B cell (primary cell): Measurements from ENCODE around the gene ERBIN. TPM values are rescaled to one million over a fixed set of nuclear protein-coding genes. Genes with fewer than 3 reads are reported as not detected.

Experiments
- ATAC-seq: fragments of 200-7000 bp; cut with Tn5 transposase; one replicate; pipeline ENCODE4 v1.10.0; 2021; ENCODE audit warnings: low read depth, mild to moderate bottlenecking, moderate number of reproducible peaks, moderate library complexity
- CTCF ChIA-PET: fragments of 350-600 bp; sonication (Branson Sonifier 250); formaldehyde crosslinking; loops from one replicate; lab custom pipeline; 2021; ENCODE audit warnings: antibody characterized with exemption, inconsistent platforms; lab: Charles Lee
- POLR2A ChIA-PET: fragments of 350-600 bp; sonication (Branson Sonifier 250); formaldehyde crosslinking; loops from one replicate; lab custom pipeline; 2021; ENCODE audit warnings: antibody characterized with exemption; lab: Charles Lee
- DNase-seq: peaks from one replicate; pipeline ENCODE4 v3.0.0; 2013
- H2AFZ ChIP-seq: 2 replicates; pipeline ENCODE4 v1.6.1; 2012; ENCODE audit warnings: mild to moderate bottlenecking, low read depth, low read length; ENCODE audit not compliant: insufficient read depth, poor library complexity, severe bottlenecking
- H3K27ac ChIP-seq, 2 donors: 1 replicate in 1 of 2; 2 replicates in 1 of 2; pipeline ENCODE4 v1.5.1; 2012 to 2013; ENCODE audit warnings: low read length in 2 of 2, mild to moderate bottlenecking in 2 of 2, moderate library complexity in 1 of 2
- H3K27me3 ChIP-seq, 4 experiments: fragments of 200-600 bp in 1 of 4; sonication (generic) in 1 of 4; replicated peaks in 1 of 4; 1 replicate in 2 of 4; 2 replicates in 2 of 4; pipeline versions ENCODE4 v1.6.1 to v1.7.0; 2013 to 2016; ENCODE audit warnings: low read length in 3 of 4, mild to moderate bottlenecking in 2 of 4, mixed read lengths in 1 of 4, moderate library complexity in 1 of 4; ENCODE audit not compliant: insufficient read depth in 4 of 4, control insufficient read depth in 3 of 4; ENCODE audit errors: control extremely low read depth in 1 of 4
- H3K36me3 ChIP-seq, 2 experiments: replicated peaks in 1 of 2; 1 replicate in 1 of 2; 2 replicates in 1 of 2; pipeline versions ENCODE4 v1.6.1 to v1.7.1; 2013; ENCODE audit warnings: low read length in 1 of 2; ENCODE audit not compliant: insufficient read depth in 2 of 2, control insufficient read depth in 1 of 2; ENCODE audit errors: control extremely low read depth in 1 of 2, extremely low read depth in 1 of 2
- H3K4me1 ChIP-seq, 2 donors: fragments of 200-600 bp in 1 of 2; sonication (generic) in 1 of 2; 1 replicate in 1 of 2; 2 replicates in 1 of 2; pipeline versions ENCODE4 v1.5.1 to v1.6.1; 2013 to 2017; ENCODE audit warnings: low read length in 2 of 2; ENCODE audit not compliant: control insufficient read depth in 2 of 2, insufficient read depth in 2 of 2
- H3K4me2 ChIP-seq: replicated peaks from 2 replicates; pipeline ENCODE3; 2012; ENCODE audit warnings: mild to moderate bottlenecking, low read depth, low read length; ENCODE audit not compliant: poor library complexity, severe bottlenecking
- H3K4me3 ChIP-seq, 5 experiments: fragments of 200-600 bp in 1 of 5; sonication (generic) in 1 of 5; 1 replicate in 3 of 5; 2 replicates in 2 of 5; pipeline versions ENCODE4 v1.5.1 to v1.7.0; 2011 to 2016; ENCODE audit warnings: low read length in 4 of 5, mild to moderate bottlenecking in 4 of 5, low read depth in 2 of 5, control low read depth in 1 of 5, moderate library complexity in 1 of 5; ENCODE audit not compliant: insufficient read depth in 1 of 5; ENCODE audit errors: control extremely low read depth in 1 of 5, extremely low read depth in 1 of 5
- H3K79me2 ChIP-seq: fragments of 200-600 bp; sonication (generic); one replicate; pipeline ENCODE4 v1.6.0; 2016; ENCODE audit warnings: low read length; ENCODE audit not compliant: control insufficient read depth, insufficient read depth
- H3K9ac ChIP-seq: fragments of 200-600 bp; sonication (generic); 2 replicates; pipeline ENCODE4 v1.6.1; 2017; ENCODE audit warnings: mild to moderate bottlenecking, low read length, moderate library complexity
- H3K9me3 ChIP-seq, 3 donors: one replicate each; pipeline versions ENCODE4 v1.6.1 to v1.7.1; 2013; ENCODE audit warnings: low read length in 2 of 3; ENCODE audit not compliant: control insufficient read depth in 2 of 3, insufficient read depth in 1 of 3; ENCODE audit errors: control extremely low read depth in 1 of 3
- H4K20me1 ChIP-seq: 2 replicates; pipeline ENCODE4 v1.6.0; 2012; ENCODE audit warnings: mild to moderate bottlenecking, low read length; ENCODE audit not compliant: insufficient read depth, control insufficient read depth, poor library complexity, severe bottlenecking
- H3K27ac Mint-ChIP-seq: one replicate; pipeline ENCODE4 v1.8.0; 2021; ENCODE audit warnings: mixed read lengths
- H3K27me3 Mint-ChIP-seq: one replicate; pipeline ENCODE4 v1.8.0; 2021; ENCODE audit warnings: mixed read lengths
- H3K4me1 Mint-ChIP-seq: one replicate; pipeline ENCODE4 v1.8.0; 2021; ENCODE audit warnings: mixed read lengths
- H3K4me3 Mint-ChIP-seq: one replicate; pipeline ENCODE4 v1.8.0; 2021; ENCODE audit warnings: mixed read lengths
- H3K9me3 Mint-ChIP-seq: one replicate; pipeline ENCODE4 v1.8.0; 2022; ENCODE audit warnings: mixed read lengths; ENCODE audit not compliant: insufficient read depth
- EZH2 ChIP-seq: IDR thresholded peaks from 2 replicates; pipeline ENCODE4 v1.6.1; 2012; ENCODE audit warnings: borderline replicate concordance, low read depth, mild to moderate bottlenecking, moderate library complexity, low read length; ENCODE audit not compliant: insufficient read depth, poor library complexity, severe bottlenecking
- WGBS: methylation state at CpG from one replicate; pipeline ENCODE4 v1.1.5; 2013; ENCODE audit warnings: missing lambda C conversion rate; ENCODE audit not compliant: insufficient coverage; 5-methylcytosine and 5-hydroxymethylcytosine counted together
- intact Hi-C: fragments of 100-400 bp; cut with micrococcal nuclease; formaldehyde crosslinking; loops from one replicate; pipeline ENCODE4 v1.10.0; 2022
- polyA plus RNA-seq: library from polyadenylated mRNA; depleted of rRNA; stranded (reverse); fragments of >200 nt; gene quantifications from 2 replicates; pipeline ENCODE4 v1.2.3, GENCODE V29; 2012
- total RNA-seq, 2 donors: library from RNA; stranded (reverse); fragments of 120-200 nt in 1 of 2; gene quantifications; 1 replicate in 1 of 2; 2 replicates in 1 of 2; pipeline versions ENCODE4 v1.2.3 to v1.2.4, GENCODE V29; 2013 to 2022
- TF ChIP-seq, protein P1 (sequence below): fragments of 200-600 bp; IDR thresholded peaks from one replicate; pipeline ENCODE4 v1.8.0; 2022; ENCODE audit warnings: antibody characterized with exemption, mild to moderate bottlenecking

Gene ERBIN
- total and polyA plus RNA-seq, 2 donors (not counting 1 experiment from before 2014, with no cell fraction given) = 27.7 to 106 TPM

DNA sequence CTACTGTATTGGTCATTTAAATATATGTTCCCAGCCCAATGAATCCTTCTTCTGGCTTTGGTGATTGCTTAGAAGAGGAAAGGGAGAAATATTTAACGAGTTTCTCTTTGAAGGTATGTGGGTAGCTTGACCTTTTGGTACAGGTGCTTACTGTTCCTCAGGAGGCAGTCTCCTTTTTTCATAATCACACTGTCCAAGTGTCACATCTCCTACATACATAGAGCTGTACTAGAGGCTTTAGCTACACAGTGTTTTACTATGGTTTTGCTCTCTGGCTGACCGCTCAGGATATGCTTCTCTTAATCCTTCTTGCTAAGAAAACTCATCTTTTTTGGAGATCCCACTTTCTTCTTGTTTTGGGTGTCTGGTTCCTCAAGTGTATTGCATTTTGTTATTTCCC lies 6.9 kb downstream of the ERBIN start:
- no peak overlapping the region for H3K4me3 Mint-ChIP-seq
- no peak overlapping the region for H3K4me3 ChIP-seq

DNA sequence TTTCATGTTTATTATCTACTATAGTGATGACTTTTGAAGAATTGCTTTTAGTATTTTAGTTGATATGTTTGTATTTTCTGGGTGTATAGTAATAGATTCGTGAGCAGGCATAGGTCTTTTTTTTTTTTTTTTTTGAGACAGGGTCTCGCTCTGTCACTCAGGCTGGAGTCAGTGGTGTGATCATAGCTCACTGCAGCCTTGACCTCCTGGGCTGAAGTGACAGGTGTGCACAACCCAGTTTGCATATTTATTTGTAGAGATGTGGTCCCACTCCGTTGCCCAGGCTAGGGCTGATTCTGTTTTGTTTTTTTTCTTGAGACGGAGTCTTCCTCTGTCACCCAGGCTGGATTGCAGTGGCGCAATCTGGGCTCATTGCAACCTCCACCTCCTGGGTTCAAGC lies 11.9 kb downstream of the ERBIN start:
- peak overlapping the region in 1 of 2 donors; percentile 34 for H3K27ac ChIP-seq
- ChIA-PET POLR2A (interaction anchor here (0.6 kb wide), 2 partner anchors 20 to 294 kb away, joined by 3 to 4 read pairs; no protein-coding TSS in a partner anchor), CTCF (interaction anchor here (1.0 kb wide), 1 partner anchor 13 kb away, joined by 3 read pairs; no protein-coding TSS in a partner anchor)
- peaks cover 60% of the 10 kb centered on the region for H3K4me1 Mint-ChIP-seq
- H3K9me3 ChIP-seq = peaks cover 0 to 17% (median 0%) of the 10 kb centered on the region in 3 donors
- no peaks in the 10 kb centered on the region for H3K9me3 Mint-ChIP-seq
- no peak overlapping the region for H2AFZ ChIP-seq
- no peaks in the 10 kb centered on the region for H3K27me3 ChIP-seq
- no peak for TF ChIP-seq EZH2
- TF ChIP-seq, protein P1, sequence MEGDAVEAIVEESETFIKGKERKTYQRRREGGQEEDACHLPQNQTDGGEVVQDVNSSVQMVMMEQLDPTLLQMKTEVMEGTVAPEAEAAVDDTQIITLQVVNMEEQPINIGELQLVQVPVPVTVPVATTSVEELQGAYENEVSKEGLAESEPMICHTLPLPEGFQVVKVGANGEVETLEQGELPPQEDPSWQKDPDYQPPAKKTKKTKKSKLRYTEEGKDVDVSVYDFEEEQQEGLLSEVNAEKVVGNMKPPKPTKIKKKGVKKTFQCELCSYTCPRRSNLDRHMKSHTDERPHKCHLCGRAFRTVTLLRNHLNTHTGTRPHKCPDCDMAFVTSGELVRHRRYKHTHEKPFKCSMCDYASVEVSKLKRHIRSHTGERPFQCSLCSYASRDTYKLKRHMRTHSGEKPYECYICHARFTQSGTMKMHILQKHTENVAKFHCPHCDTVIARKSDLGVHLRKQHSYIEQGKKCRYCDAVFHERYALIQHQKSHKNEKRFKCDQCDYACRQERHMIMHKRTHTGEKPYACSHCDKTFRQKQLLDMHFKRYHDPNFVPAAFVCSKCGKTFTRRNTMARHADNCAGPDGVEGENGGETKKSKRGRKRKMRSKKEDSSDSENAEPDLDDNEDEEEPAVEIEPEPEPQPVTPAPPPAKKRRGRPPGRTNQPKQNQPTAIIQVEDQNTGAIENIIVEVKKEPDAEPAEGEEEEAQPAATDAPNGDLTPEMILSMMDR = no peak
- H4K20me1 ChIP-seq = peaks cover 61% of the 10 kb centered on the region
- peak overlapping the region; percentile 44 for H3K4me3 Mint-ChIP-seq
- peaks cover 24 to 37% of the 10 kb centered on the region in 2 donors for H3K4me1 ChIP-seq
- no peak overlapping the region for H3K4me3 ChIP-seq
- peaks cover 83% of the 10 kb centered on the region for H3K79me2 ChIP-seq
- H3K27me3 Mint-ChIP-seq = no peaks in the 10 kb centered on the region
- H3K36me3 ChIP-seq = peaks cover 2 to 5% of the 10 kb centered on the region in 2 experiments
- DNase-seq (peak; percentile 57), ATAC-seq (peak; percentile 83)
- intact Hi-C loops = loop anchor here (2.0 kb wide), 1 partner anchor 13 kb away; no protein-coding TSS in a partner anchor
- peak overlapping the region; percentile 21 for H3K27ac Mint-ChIP-seq
- WGBS = 16% methylated on average over 5 of the region's 5 CpGs
- H3K9ac ChIP-seq = no peak overlapping the region
- peak overlapping the region; percentile 53 for H3K4me2 ChIP-seq

More for the DNA sequence above, 6.9 kb downstream of the ERBIN start:
- H3K36me3 ChIP-seq = peaks cover 3 to 12% of the 10 kb centered on the region in 2 experiments
- H3K79me2 ChIP-seq = peaks cover 99% of the 10 kb centered on the region
- H3K9me3 ChIP-seq = peaks cover 0 to under 1% (median 0%) of the 10 kb centered on the region in 3 donors
- no peak overlapping the region for H3K27ac ChIP-seq
- intact Hi-C loops = no loop called here
- peaks cover 26 to 44% of the 10 kb centered on the region in 2 donors for H3K4me1 ChIP-seq
- Mint-ChIP-seq H3K9me3 (no peaks in the 10 kb centered on the region), H3K4me1 (peaks cover 75% of the 10 kb centered on the region), H3K27me3 (no peaks in the 10 kb centered on the region), H3K27ac (no peak overlapping the region)
- H2AFZ ChIP-seq = no peak overlapping the region
- H4K20me1 ChIP-seq = peaks cover 70% of the 10 kb centered on the region
- H3K27me3 ChIP-seq = no peaks in the 10 kb centered on the region
- ChIA-PET CTCF (no interaction called here), POLR2A (interaction anchor here (0.6 kb wide), 1 partner anchor 15 kb away, joined by 3 read pairs; no protein-coding TSS in a partner anchor)
- ATAC-seq (no peak), DNase-seq (no peak)
- no peak overlapping the region for H3K4me2 ChIP-seq
- WGBS = no CpG with 5 or more reads among the region's 2 CpGs
- H3K9ac ChIP-seq = no peak overlapping the region
- TF ChIP-seq, protein P1 = no peak
- no peak for TF ChIP-seq EZH2
